ENCODE data around the gene CHRNA7.

GRCh38 chr15:32131803-32132202 is 101.5 kb downstream of the CHRNA7 start:
- TF ChIP-seq CTCF (IDR thresholded peaks at IDR 0.05) (no peak), EP300 (IDR thresholded peaks at IDR 0.05) (no peak)
